SHP77 (cell line): ENCODE results near the gene FEM1B.
A peak's percentile ranks its signal among the peaks of the same experiment; 100 is the strongest.
"Not testable (repeated sequence)": the region's sequence is repeated elsewhere in the genome, so short reads cannot be mapped to it uniquely, and the experiment has no call there.

Experiments used
- DNase-seq, 2 experiments: peaks; one replicate each; lab custom pipeline; 2025; lab: John Stamatoyannopoulos, UW

FEM1B gene

GRCh38 chr15:68277603-68278344 lies at the start of gene FEM1B:
TSS of gene FEM1B (plus strand) at chr15:68277745. CDS start at chr15:68278418, 673 bp downstream.
- peak; percentile 86 to 91 for DNase-seq

- DNase-seq, result no peak
Measured at GRCh38 chr15:68228143-68228970, 49.2 kb upstream of the FEM1B start.

- no peak for DNase-seq
Measured at GRCh38 chr15:68228971-68229385, 48.6 kb upstream of the FEM1B start.

GRCh38 chr15:68229386-68230156 lies 48.0 kb upstream of the FEM1B start, which contains the start of gene CLN6:
TSS of gene CLN6 (minus strand) at chr15:68229728. CDS start at chr15:68229584, 144 bp downstream.
- DNase-seq, result peak; percentile 50 to 73

GRCh38 chr15:68230157-68231100 lies 47.1 kb upstream of the FEM1B start:
- no peak for DNase-seq

- DNase-seq, result no peak
Measured at GRCh38 chr15:68231102-68231818, 46.3 kb upstream of the FEM1B start.

GRCh38 chr15:68232449-68232848 lies 45.1 kb upstream of the FEM1B start:
- DNase-seq, result no peak

GRCh38 chr15:68232937-68233336 lies 44.6 kb upstream of the FEM1B start:
- no peak for DNase-seq

- no peak for DNase-seq
Measured at GRCh38 chr15:68234060-68234459, 43.5 kb upstream of the FEM1B start.

GRCh38 chr15:68234520-68234919 lies 43.0 kb upstream of the FEM1B start:
- not testable (repeated sequence) for DNase-seq

- DNase-seq, result no peak
Measured at GRCh38 chr15:68235022-68235421, 42.5 kb upstream of the FEM1B start.

- DNase-seq, result no peak
Measured at GRCh38 chr15:68239025-68239424, 38.5 kb upstream of the FEM1B start.

GRCh38 chr15:68241088-68241935 lies 36.2 kb upstream of the FEM1B start:
- no peak for DNase-seq

GRCh38 chr15:68244235-68244634 lies 33.3 kb upstream of the FEM1B start:
- DNase-seq, result no peak

- DNase-seq, result no peak
Measured at GRCh38 chr15:68249058-68249713, 28.4 kb upstream of the FEM1B start.

- peak; percentile 73 to 75 for DNase-seq
Measured at GRCh38 chr15:68252925-68253534, 24.5 kb upstream of the FEM1B start.

- peak; percentile 76 to 91 for DNase-seq
Measured at GRCh38 chr15:68256675-68257450, 20.7 kb upstream of the FEM1B start.

- no peak for DNase-seq
Measured at GRCh38 chr15:68258692-68259091, 18.9 kb upstream of the FEM1B start.
